Gastrocnemius medialis (tissue), 4 donors: ENCODE measurements around the gene MEX3A. TPM values are rescaled to one million over a fixed set of nuclear protein-coding genes. Genes with fewer than 3 reads are reported as not detected.

Experiments used
- ATAC-seq, 2 donors: fragments of 150-250 bp; one replicate each; pipeline ENCODE4 v1.9.1; 2016
- DNase-seq, 2 donors: peaks; one replicate each; pipeline ENCODE4 v3.0.0-alpha.2; 2019
- H3K27ac ChIP-seq, 4 donors: fragments of 200-600 bp; sonication (generic); 1 replicate in 1 of 4; 2 replicates in 3 of 4; pipeline ENCODE4 v1.5.1; 2016 to 2018; ENCODE audit warnings: mild to moderate bottlenecking in 2 of 4, moderate library complexity in 1 of 4
- H3K27me3 ChIP-seq, 3 donors: fragments of 200-600 bp; sonication (generic) in 2 of 3; 1 replicate in 1 of 3; 2 replicates in 2 of 3; pipeline versions ENCODE4 v1.5.1 to v1.6.0; 2016 to 2019; ENCODE audit warnings: mild to moderate bottlenecking in 1 of 3, moderate library complexity in 1 of 3
- H3K36me3 ChIP-seq, 2 donors: fragments of 200-600 bp; sonication (generic) in 1 of 2; one replicate each; pipeline ENCODE4 v1.5.1; 2017 to 2018
- H3K4me1 ChIP-seq, 2 donors: fragments of 200-600 bp; sonication (generic) in 1 of 2; one replicate each; pipeline ENCODE4 v1.5.1; 2016 to 2017; ENCODE audit warnings: mild to moderate bottlenecking in 2 of 2
- H3K4me3 ChIP-seq, 4 donors: fragments of 200-600 bp; sonication (generic) in 3 of 4; 1 replicate in 1 of 4; 2 replicates in 3 of 4; pipeline ENCODE4 v1.5.1; 2016 to 2019; ENCODE audit warnings: mild to moderate bottlenecking in 2 of 4
- H3K9me3 ChIP-seq, 3 donors: fragments of 200-600 bp; sonication (generic) in 2 of 3; 1 replicate in 1 of 3; 2 replicates in 2 of 3; pipeline ENCODE4 v1.5.1; 2016 to 2019
- CTCF ChIP-seq, 5 experiments: fragments of 450-650 bp in 3 of 5; fragments of 200-600 bp in 2 of 5; sonication (generic) in 2 of 5; IDR thresholded peaks in 4 of 5; conservative IDR thresholded peaks in 1 of 5; 1 replicate in 4 of 5; 2 replicates in 1 of 5; pipeline ENCODE4 v1.5.1; 2016 to 2019; ENCODE audit warnings: antibody characterized with exemption in 5 of 5, mild to moderate bottlenecking in 3 of 5, moderate library complexity in 3 of 5
- POLR2A ChIP-seq, 2 donors: fragments of 450-650 bp; IDR thresholded peaks; one replicate each; pipeline ENCODE4 v1.6.1; 2017; ENCODE audit warnings: antibody characterized with exemption in 2 of 2, mild to moderate bottlenecking in 2 of 2, moderate library complexity in 2 of 2
- in situ Hi-C, 4 donors: fragments of 200-750 bp; cut with MboI; loops; one replicate each; pipeline versions ENCODE4 v1.15.0 to v1.8.0; 2017; ENCODE audit warnings: low sequenced_read_pairs in 4 of 4
- intact Hi-C: fragments of 100-400 bp; cut with DNase I; formaldehyde crosslinking; loops from one replicate; pipeline ENCODE4 v1.15.1; 2023; ENCODE audit warnings: low total_unique reads
- total RNA-seq, 4 donors: library from RNA; depleted of rRNA; stranded (reverse); fragments of >200 nt; gene quantifications; one replicate each; pipeline versions ENCODE4 v1.1.0 to v1.2.3, GENCODE V29; 2016

MEX3A gene
- total RNA-seq, 4 donors from 2014 or later, result not detected

DNA sequence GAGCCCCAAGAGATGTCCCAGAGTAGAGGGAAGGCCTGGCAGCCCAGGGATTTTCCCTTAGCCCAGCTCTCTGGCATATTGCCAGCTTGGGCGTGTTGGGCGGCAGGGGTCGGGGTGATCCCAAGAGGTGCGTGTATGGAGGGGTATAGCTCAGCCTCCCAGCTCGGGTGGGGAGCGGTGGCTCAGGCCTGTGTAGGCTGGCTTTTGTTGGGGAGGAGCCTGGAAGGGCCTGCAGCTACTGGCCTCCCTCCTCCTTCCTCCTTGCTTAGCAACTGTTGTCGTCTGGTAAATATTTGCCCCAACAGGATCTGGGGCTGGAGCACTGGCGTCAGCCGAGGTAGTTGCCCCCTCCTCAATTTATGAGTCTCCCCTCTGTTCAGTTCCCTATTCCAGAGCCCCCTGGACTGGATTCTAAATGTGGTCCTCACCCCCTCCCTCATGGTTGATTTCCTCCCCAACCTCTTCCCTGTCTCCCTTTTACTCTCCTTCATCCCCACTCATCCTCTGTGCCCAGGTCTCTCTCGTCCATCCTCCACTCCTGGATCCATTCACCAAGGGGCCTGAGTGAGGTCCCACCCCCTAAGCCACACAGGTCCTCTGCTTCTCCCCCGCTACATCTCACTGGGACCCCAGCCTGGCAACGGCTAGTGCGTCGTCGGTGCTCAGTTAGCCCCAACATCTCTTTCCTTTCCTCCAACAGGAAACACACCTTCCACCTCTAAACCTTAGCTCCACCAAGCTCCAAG lies 22.0 kb upstream of the MEX3A start:
- Histone ChIP-seq H3K27ac (peak overlapping the region; percentile 96 to 99 (median 98)), H3K36me3 (no peaks in the 10 kb centered on the region), H3K27me3 (no peaks in the 10 kb centered on the region), H3K4me1 (peaks cover 61 to 69% of the 10 kb centered on the region in 2 donors), H3K4me3 (no peak overlapping the region), H3K9me3 (no peaks in the 10 kb centered on the region)
- no peak for TF ChIP-seq POLR2A (IDR thresholded peaks at IDR 0.05)
- TF ChIP-seq CTCF (IDR thresholded peaks at IDR 0.05 in 4 of 5, conservative IDR thresholded peaks at IDR 0.05 in 1 of 5), result no peak
- DNase-seq (peak in 1 of 2 donors; percentile 37), ATAC-seq (no peak)
- intact Hi-C loops, result loop anchor here (10.0 kb wide), 1 partner anchor 361 kb away; no protein-coding TSS in a partner anchor
- in situ Hi-C loops, result loop anchor here in 1 of 4 donors (25.0 kb wide), 1 partner anchor 383 kb away; no protein-coding TSS in a partner anchor

GRCh38 chr1:156103521-156103947 lies 21.3 kb upstream of the MEX3A start:
- TF ChIP-seq POLR2A (IDR thresholded peaks at IDR 0.05) (no peak), CTCF (IDR thresholded peaks at IDR 0.05 in 4 of 5, conservative IDR thresholded peaks at IDR 0.05 in 1 of 5) (no peak)
- no peak for DNase-seq
- peaks cover 54 to 62% of the 10 kb centered on the region in 2 donors for H3K4me1 ChIP-seq
- no peaks in the 10 kb centered on the region for H3K9me3 ChIP-seq
- no peak for ATAC-seq
- in situ Hi-C loops (loop anchor here in 1 of 4 donors (25.0 kb wide), 1 partner anchor 384 kb away; no protein-coding TSS in a partner anchor), intact Hi-C loops (loop anchor here (10.0 kb wide), 1 partner anchor 361 kb away; no protein-coding TSS in a partner anchor)
- H3K36me3 ChIP-seq, result no peaks in the 10 kb centered on the region
- H3K4me3 ChIP-seq, result no peak overlapping the region
- H3K27ac ChIP-seq, result peak overlapping the region; percentile 96 to 99 (median 98)
- H3K27me3 ChIP-seq, result no peaks in the 10 kb centered on the region

DNA sequence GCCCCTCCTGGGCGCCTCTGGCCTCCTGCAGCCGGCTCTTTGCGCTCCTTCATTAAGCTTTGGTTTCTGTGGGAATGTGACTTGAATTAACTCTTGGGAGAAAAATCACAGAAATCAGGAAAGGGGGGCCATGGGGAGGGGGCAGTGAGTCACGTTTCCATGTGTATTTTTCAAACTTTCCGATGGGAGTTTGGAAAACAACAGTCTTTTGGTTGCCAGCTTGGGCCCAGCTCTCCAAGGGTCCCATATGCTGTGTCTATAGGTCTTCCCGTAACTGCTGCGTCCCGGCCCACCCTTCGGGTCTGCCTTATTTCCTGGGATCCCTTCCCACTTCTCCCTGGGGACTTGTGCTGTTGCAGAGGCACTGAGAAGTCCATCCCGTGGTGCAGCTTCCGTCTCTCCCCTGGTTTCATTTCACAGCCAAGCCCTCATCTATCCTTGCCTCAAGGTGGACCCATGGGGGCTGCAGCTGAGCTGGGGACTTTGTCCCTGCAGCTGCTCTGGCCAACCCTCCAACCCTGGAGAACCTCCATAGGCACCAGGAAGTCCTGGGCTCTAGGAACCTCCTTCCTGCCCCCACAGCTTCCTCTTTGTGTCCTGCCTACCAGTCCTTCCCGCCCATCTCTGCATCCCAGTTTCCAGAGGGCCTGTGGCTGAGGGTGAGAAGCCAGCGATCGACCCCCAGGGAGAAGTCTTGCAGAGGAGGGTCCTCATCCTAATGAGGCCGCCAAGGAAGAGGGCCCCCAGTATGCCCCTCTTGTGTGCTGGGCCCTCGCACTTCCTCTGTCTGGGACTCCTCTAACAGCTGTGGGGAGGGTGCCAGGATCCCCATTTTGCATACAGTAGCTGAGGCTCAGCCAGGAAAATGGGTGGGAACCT lies 20.6 kb upstream of the MEX3A start:
- H3K9me3 ChIP-seq, result no peaks in the 10 kb centered on the region
- ATAC-seq (no peak), DNase-seq (no peak)
- no peaks in the 10 kb centered on the region for H3K27me3 ChIP-seq
- no peak for TF ChIP-seq POLR2A (IDR thresholded peaks at IDR 0.05)
- TF ChIP-seq CTCF (IDR thresholded peaks at IDR 0.05 in 4 of 5, conservative IDR thresholded peaks at IDR 0.05 in 1 of 5), result no peak
- H3K4me3 ChIP-seq, result no peak overlapping the region
- peaks cover 47 to 57% of the 10 kb centered on the region in 2 donors for H3K4me1 ChIP-seq
- in situ Hi-C loops, result loop anchor here in 1 of 4 donors (25.0 kb wide), 1 partner anchor 384 kb away; no protein-coding TSS in a partner anchor
- no peaks in the 10 kb centered on the region for H3K36me3 ChIP-seq
- H3K27ac ChIP-seq, result peak overlapping the region; percentile 96 to 99 (median 98)
- intact Hi-C loops, result loop anchor here (10.0 kb wide), 1 partner anchor 362 kb away; no protein-coding TSS in a partner anchor

DNA sequence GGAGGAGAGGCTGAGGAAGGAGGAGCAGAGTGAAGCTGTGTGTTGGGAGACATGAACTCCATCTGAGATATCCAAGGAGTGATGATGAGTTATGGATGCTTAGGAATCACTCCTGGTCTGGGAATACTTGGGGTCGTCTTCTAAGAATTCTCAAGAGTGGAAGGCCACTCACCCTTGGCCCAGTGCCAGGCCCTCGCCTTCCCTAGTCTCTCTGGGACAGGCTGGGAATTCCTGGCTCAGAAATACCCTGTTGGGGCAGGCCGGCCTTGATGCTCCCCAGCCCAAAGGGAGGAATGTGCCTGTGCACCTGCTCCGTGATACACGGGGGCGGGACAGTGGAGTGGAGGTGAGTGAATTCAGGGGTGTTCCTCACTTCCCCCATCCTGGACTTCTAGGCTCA lies 19.6 kb upstream of the MEX3A start:
- no peak for TF ChIP-seq CTCF (IDR thresholded peaks at IDR 0.05 in 4 of 5, conservative IDR thresholded peaks at IDR 0.05 in 1 of 5)
- no peak for TF ChIP-seq POLR2A (IDR thresholded peaks at IDR 0.05)
- no peaks in the 10 kb centered on the region for H3K27me3 ChIP-seq
- H3K4me3 ChIP-seq, result no peak overlapping the region
- in situ Hi-C loops (loop anchor here in 1 of 4 donors (25.0 kb wide), 1 partner anchor 385 kb away; no protein-coding TSS in a partner anchor), intact Hi-C loops (loop anchor here (10.0 kb wide), 1 partner anchor 363 kb away; no protein-coding TSS in a partner anchor)
- peaks cover 44 to 48% of the 10 kb centered on the region in 2 donors for H3K4me1 ChIP-seq
- DNase-seq (no peak), ATAC-seq (no peak)
- no peaks in the 10 kb centered on the region for H3K9me3 ChIP-seq
- no peaks in the 10 kb centered on the region for H3K36me3 ChIP-seq
- peak overlapping the region in 3 of 4 donors; percentile 98 to 99 (median 98) for H3K27ac ChIP-seq
